HG03045 (cell line): Measurements from ENCODE around the gene CCDC136.

Experiments
- ATAC-seq: cut with Tn5 transposase; IDR thresholded peaks from one replicate; pipeline ENCODE4 v1.9.1; 2021; ENCODE audit warnings: mild to moderate bottlenecking, moderate library complexity; ENCODE audit not compliant: unreplicated experiment

The CCDC136 gene

DNA sequence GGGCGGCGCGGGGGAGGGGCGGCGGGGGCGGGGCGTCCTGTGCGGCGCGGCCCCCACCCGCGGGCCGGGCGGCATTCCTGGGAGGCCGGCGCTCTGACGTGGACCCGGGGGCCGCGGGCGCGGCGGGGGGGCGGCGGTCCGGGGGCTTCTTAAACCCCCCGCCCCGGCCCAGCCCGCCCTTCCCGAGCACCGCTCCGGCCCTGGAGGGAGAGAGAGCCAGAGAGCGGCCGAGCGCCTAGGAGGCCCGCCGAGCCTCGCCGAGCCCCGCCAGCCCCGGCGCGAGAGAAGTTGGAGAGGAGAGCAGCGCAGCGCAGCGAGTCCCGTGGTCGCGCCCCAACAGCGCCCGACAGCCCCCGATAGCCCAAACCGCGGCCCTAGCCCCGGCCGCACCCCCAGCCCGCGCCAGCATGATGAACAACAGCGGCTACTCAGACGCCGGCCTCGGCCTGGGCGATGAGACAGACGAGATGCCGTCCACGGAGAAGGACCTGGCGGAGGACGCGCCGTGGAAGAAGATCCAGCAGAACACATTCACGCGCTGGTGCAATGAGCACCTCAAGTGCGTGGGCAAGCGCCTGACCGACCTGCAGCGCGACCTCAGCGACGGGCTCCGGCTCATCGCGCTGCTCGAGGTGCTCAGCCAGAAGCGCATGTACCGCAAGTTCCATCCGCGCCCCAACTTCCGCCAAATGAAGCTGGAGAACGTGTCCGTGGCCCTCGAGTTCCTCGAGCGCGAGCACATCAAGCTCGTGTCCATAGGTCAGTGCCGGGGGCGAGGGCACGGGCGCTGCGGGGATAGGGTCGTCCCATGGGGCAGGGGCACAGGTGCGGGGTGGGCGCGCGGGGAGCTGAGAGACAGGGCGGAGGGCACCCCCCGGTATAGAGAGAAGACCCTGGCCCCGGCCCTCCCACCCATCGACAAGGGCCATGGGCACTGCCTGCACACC lies 38.7 kb downstream of the CCDC136 start, which contains the start of gene FLNC:
Gene FLNC (plus strand): TSS at position 176 of the 947 bp plus-strand sequence. CDS start 232 bp downstream, at position 408.
- no peak for ATAC-seq

DNA sequence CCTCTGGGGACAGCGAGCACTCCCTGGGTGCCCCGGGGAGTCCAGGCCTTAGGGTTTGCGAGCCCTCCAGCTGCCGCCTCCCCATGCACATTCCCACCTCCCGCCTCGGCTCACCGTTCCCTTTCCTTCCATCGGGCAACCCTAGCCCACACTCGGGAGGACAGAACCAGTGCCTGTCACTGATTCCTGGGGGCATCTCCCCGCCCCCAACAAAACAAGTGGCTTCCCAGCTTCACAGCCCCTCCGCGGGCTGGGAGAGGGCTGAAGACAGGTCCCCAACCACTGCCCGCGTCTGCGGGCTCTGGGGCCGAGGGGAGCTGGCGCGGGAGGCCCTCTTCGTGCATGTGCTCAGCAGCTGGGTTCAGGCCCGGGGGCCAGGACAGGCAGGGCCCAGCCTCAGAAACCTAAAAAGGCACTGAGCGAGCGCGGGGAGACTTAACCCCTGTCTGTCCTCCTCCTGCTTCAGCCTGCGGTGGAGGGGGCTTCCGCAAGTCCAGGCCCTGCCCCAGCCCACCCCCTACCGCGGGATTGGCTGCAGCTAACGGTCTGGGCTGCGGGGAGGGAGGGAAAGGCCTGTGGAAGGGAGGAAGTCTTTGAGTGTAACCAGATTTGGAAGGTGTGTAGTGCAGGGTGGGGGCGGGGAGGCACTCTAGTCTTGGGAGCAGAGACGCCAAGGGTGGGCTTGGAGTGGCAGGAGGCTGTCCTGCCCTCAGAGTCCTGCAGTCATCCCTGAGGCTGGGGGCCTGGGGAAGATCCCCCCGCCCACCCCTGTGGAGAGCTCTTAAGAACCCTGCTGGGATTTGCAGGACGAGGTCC lies 39.6 kb downstream of the CCDC136 start:
- ATAC-seq = no peak

DNA sequence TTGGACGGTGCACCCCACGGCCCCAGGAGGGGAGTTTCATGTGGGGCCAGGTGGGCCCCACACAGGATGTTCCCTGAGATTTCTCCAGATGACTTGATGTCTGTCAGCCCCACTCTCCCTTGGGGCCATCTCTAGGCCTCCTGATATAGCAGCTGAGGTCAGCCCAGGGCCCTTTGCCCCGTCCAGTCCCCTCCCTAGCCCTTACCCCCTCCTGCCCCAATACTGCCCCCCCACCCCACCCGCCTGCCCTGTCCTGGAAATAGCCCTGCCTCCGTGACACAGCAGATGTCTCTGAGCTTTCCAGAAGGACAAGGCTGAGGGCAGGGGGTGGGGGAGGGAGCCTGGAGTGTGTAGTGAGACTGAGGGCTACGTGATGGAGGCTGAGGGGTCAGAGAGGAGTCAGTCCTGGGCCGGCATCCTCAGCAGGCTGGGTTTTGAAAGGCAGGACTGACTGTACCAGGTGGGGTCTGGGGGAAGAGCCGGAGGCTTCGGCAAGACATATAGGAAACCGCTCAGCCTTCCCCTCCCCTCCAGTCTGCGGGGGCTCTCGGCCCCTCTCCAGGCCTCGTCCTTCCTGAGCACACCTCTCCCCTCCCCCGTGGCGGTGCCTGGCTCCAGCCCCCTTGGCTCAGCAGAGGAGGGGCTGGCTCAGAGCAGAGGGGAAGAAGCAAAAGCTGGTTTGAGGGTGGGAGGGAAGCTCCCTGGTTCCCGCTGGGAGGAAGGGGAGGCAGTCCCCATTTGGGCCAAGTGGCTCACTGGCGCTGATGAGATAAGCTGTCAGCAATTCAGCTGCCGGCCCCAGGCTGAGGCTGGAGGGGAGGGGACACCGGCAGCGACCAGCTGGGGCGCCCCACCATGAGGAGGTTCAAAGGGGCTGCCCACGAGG lies 40.5 kb downstream of the CCDC136 start:
- no peak for ATAC-seq

DNA sequence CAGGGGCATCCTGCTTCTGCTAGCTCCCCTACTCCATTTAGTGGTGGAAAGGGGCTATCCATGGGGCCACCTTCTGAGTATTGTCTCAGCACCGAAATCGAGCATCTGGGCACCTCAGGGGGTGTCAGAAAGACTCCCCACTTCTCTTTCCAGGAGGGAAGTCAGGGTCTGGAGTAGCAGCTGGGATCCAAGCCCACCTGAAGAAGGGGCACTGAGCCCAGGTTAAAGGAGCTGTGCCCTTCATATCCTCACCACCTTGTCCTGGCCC lies 41.0 kb downstream of the CCDC136 start:
- ATAC-seq = no peak

DNA sequence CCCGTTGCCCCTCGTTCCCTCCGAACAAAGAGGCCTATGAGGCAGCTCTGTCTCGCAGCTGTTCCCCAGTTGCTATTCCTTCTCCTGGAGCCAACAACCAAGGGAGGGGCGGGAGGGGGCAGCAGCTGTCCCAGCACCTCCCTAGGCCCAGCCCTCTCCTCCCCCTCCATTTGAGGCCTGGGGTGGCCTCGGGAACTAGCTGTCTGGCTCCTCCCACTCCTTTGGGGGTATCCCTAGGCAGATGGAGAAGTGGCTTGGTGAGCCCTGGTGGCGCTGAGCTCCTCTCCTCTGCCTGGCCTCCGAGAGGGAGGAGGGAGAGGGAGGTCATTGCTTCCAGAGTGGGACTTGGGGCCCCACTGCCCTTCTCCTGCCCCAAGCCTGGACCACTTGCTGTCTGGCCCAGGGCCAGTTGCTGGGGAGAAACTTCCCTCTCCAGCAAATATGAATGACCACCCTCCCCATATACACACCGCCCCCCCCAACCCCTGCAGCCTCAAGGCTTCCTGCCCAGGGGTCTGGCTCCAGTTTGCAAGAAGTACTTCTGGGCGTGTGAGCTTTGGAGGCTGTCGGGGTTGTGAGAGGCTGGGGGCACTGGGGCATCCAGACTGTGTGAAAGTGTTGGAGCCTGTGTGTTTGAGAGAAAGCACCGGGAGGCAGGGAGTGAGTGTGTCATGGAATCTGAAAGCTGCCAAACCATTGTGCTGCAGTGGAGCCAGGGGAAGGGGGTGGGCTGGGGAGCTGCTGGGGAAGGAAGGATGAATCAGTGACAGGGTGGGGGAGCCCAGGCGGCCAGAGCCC lies 41.6 kb downstream of the CCDC136 start:
- ATAC-seq = no peak

DNA sequence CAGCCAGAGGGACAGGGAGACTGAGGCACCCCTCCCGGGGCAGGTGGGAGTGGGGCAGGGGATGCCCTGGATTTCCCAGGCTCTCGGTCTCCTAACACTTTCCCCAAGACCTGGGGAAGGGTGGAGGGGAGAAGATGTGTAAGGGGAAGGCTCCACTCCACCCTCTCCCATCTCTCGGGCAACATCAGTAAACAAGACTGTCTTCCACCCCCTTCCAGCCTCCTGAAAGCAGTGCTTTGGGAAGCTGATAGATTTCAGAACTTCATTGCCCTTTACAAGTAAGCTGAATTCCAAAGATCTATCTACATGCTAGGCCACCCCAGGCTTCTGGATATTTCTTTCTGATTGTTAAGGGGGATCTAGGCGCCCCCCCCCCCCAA lies 42.2 kb downstream of the CCDC136 start:
- ATAC-seq = no peak

DNA sequence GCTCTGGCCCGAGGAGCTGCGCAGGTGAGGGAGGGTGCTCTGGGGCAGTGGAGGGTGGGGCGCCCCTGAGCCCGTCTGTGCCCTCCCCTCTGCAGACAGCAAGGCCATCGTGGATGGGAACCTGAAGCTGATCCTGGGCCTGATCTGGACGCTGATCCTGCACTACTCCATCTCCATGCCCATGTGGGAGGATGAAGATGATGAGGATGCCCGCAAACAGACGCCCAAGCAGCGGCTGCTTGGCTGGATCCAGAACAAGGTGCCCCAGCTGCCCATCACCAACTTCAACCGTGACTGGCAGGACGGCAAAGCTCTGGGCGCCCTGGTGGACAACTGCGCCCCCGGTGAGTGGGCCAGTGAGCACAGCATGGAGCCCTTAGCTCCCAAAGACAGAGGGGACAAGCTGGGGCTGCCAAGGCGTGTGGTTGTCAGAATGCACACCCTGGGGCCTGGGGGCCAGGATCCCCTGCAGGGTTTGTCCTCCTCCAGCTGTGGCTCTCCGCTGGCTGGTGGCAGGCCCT lies 43.5 kb downstream of the CCDC136 start:
- no peak for ATAC-seq

DNA sequence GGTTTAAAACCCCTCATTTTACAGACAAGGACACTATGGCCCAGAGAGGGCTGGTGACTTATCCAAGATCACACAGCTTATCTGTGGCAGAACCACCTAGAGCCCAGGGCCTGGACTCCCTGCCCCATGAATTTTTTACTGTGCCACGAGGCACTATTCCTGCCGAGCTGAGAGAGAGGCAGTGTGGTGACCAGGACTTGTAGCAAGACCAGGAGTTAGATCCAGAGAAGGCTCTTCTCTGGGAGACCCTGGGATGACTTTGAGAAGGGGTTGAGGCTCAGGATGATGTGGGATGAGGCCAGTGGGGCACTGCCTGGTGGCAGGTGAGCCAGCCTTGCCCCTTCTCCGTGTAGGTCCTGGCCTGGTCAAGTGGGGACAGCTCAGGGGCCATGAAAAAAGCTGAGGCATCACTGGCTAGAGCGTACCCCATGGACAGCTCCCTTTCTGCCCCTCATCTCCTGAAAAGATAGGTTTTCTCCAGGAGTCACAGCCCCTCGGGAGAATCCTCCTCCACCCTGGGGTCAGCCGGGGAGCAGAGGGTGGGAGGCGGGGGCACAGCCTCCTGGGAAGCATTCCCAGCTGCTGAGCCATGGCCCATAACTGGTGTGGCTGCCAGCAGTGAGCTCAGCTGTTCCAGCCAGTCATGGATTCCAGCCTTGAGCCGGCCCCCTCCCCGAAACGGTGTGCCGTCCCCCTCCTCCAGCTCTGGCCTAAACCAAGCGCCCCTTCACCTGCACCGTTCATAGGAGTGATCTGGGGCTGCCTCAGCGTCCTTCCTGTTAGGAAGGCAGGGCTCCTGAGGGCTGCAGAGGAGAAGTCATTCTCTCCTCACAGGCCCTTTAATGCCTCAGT lies 44.2 kb downstream of the CCDC136 start:
- ATAC-seq = no peak

DNA sequence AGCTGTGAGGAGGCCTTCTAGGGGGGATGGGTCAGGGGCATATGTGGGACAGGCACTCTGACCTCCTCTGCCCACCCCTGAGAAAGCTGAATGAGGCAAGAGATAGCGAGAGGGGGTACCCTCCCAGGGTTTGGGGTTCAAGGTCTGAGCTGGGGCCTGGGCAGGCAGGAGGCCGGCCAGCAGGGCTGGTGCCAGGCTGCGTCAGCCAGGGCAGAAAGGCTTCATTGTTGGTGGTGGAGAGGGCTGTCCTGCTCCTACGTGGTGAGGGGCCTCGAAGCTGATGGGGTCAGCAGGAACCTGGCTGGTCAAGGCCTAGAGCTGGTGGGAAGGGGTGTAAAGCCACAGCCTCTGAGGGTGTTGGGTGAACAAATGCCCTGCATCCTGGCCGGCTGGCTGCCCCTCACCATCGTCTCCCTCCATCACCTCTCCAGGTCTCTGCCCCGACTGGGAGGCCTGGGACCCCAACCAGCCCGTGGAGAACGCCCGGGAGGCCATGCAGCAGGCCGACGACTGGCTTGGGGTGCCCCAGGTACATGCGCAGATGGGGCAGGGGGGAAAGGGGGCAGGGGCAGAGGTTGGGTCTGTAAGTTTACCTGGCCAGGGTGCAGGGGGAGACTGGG lies 45.1 kb downstream of the CCDC136 start:
- no peak for ATAC-seq

DNA sequence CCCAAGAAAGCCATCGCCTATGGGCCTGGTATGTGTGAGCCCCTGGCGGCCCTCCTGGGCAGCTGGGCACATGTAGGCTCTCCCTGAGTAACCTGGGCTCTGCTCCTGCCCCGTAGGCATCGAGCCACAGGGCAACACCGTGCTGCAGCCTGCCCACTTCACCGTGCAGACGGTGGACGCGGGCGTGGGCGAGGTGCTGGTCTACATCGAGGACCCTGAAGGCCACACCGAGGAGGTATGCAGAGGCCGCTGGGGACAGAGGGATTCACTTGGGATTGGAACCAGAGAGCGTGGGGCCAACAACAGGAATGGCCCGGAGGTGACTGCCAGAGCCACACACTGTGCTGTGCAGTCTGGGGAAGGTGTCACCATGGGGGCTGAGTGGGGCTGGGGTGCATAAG lies 45.8 kb downstream of the CCDC136 start:
- ATAC-seq = no peak

DNA sequence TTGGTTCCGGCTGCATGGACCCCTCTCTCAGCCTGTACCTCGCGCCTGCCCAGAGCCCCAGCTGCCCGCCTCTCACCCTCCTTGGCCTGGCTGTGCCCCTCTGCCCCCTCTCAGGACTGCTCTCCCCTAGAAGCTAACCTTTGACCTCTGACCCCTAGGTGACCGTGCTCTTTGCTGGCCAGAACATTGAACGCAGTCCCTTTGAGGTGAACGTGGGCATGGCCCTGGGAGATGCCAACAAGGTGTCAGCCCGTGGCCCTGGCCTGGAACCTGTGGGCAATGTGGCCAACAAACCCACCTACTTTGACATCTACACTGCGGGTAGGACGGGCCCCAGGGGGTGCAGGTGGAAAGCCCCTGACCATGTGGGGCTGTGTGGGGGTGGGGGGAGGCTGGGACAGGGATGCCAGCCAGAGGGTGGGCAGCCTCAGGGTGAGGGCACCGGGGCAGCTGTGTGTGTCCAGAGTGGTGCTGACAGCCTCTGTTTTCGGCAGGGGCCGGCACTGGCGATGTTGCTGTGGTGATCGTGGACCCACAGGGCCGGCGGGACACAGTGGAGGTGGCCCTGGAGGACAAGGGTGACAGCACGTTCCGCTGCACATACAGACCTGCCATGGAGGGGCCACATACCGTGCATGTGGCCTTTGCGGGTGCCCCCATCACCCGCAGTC lies 46.5 kb downstream of the CCDC136 start:
- no peak for ATAC-seq

DNA sequence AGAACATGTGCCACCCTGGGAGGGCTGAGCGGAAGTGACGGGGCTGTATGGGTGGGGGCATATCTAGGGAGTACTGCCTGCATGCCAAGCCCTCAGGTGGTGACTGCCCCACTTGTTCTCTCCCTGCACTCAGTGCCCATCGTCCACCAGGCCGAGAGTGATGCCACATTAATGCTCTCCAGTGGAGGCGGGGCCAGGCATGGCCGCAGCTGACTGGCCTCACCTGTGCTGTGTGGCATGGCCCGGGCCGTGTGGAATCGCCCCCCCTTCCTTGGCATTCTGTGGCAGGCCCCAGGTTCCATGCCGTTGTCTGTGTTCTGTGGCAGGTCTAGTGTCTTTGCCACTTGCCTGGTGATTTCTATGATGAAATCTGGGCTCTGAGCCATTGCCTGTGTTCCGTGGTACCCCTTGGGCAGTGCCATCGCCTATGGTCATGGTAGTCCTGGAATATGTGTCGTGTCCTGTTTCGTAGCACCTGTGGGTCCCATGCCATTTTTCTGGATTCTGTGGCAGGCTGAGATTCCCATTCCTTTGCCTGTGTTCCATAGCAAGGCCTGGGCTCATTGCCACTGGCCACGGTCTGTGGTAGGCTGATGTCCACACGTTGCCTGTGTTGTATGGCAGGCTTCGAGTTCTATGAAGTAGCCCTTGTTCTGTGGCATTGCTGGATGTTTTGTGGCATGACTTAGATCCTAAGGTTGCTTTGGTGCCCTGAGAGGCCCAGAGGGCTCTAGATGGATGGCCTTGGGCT lies 47.4 kb downstream of the CCDC136 start:
- no peak for ATAC-seq

DNA sequence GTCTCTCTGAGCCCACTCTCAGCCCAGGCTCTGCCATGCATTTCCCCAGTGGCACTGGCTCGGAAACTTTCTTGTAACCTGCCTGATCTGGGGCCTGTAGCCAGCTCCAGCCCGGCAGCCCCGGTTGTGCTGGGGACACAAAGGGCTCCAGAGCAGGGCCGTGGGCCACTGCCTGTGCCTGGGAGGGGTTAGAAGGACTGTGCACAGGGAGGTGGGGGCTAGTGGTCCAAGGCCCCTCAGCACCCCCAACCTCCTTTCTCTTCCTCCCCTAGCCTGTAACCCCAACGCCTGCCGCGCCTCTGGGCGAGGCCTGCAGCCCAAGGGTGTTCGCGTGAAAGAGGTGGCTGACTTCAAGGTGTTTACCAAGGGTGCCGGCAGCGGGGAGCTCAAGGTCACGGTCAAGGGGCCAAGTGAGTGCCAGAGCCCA lies 48.0 kb downstream of the CCDC136 start:
- ATAC-seq = no peak

DNA sequence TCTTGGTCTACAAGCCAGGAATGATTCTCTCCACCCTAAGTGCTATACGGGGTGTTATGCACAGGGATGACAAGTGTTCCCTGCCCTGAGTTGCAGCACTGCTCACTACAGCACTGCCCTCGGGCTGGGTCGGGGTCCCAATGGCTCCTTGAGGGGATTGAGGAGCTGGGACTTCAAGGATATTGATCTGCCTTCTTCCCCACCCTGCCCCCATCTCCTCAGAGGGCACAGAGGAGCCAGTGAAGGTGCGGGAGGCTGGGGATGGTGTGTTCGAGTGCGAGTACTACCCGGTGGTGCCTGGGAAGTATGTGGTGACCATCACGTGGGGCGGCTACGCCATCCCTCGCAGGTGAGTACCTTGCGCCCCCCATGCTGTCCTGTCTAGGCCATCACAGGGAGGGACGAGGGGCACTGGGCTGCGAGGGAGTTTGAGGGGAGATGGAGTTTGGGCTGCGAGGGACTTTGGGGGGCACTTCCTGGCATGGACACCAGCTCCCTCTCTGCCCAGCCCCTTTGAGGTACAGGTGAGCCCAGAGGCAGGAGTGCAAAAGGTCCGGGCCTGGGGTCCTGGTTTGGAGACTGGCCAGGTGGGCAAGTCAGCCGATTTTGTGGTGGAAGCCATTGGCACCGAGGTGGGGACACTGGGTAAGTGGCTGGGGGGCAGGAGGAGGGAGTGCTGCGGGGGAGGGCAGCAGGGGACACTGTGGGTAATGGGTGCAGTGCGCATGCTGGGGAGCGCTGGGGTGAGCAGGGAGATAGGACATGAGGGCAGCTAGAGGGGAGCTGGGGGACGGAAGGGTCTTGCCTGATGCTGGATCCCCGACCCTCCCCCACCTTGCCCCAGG lies 48.8 kb downstream of the CCDC136 start:
- no peak for ATAC-seq

DNA sequence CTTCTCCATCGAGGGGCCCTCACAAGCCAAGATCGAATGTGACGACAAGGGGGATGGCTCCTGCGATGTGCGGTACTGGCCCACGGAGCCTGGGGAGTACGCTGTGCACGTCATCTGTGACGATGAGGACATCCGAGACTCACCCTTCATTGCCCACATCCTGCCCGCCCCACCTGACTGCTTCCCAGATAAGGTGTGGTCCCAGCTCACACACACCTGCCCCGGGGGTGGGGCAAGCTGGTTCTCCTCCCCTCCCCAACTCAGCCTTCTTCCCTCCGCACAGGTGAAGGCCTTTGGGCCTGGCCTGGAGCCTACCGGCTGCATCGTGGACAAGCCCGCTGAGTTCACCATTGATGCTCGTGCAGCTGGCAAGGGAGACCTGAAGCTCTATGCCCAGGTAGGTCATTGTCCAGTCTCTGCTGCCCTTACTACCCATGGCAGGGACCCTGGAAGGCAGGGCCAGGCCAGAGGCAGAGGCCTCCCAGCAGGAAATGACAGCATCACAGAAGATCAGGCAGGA lies 49.5 kb downstream of the CCDC136 start:
- ATAC-seq = no peak

DNA sequence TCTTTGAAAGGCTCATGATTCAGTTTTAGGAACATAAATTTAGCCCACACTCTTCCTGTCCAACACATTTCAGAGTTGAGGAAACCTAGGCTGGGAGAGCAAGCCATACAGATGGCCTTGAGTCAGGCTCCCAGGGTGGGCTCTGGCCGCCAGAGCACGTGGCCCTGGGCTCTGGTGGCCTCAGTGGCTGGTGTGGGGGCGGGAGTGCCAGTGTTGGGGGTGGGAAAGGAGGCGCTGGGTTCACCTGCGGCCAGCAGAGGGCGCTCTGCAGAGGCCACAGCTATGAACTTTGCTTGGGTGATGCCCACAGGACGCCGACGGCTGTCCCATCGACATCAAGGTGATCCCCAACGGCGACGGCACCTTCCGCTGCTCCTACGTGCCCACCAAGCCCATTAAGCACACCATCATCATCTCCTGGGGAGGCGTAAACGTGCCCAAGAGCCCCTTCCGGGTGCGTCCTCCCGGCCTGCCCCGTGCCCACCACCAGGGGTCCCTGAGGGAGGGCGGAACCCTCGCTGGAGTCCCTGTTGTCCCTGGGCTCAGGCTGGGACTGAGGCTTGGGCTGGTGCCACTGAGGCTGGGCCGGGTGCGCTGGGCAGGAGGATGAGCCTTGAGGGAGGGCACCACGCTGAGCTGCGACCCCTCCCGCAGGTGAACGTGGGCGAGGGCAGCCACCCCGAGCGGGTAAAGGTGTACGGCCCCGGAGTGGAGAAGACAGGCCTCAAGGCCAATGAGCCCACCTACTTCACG lies 50.3 kb downstream of the CCDC136 start:
- ATAC-seq = no peak
